Spleen (tissue), 7 donors: ENCODE data around the gene GAB2.

ENCODE experiments used
- POLR2A ChIP-seq, 3 donors: fragments of 450-650 bp; IDR thresholded peaks; one replicate each; pipeline ENCODE4 v1.5.1; 2017; ENCODE audit warnings: antibody characterized with exemption in 3 of 3, mild to moderate bottlenecking in 1 of 3
- POLR2AphosphoS5 ChIP-seq, 3 donors: sonication (generic); formaldehyde crosslinking; IDR thresholded peaks; one replicate each; pipeline ENCODE4 v1.5.1; 2017; ENCODE audit warnings: antibody characterized with exemption in 3 of 3
- TF ChIP-seq, protein P1 (sequence below), 11 experiments: fragments of 200-600 bp in 7 of 11; fragments of 450-650 bp in 4 of 11; sonication (generic) in 4 of 11; IDR thresholded peaks in 8 of 11; conservative IDR thresholded peaks in 3 of 11; 1 replicate in 7 of 11; 2 replicates in 4 of 11; pipeline versions ENCODE4 v1.4.0 to v1.8.0; 2016 to 2021; ENCODE audit warnings: antibody characterized with exemption in 11 of 11, inconsistent platforms in 4 of 11, mild to moderate bottlenecking in 1 of 11
- donor health status: DM: no; HTN: no; CAD: no; lungs with moderate emphysema.
- donor health status: DM: no; HTN: no; CAD: no.
- donor health status: DM: no; HTN: no; CAD: no.

DNA sequence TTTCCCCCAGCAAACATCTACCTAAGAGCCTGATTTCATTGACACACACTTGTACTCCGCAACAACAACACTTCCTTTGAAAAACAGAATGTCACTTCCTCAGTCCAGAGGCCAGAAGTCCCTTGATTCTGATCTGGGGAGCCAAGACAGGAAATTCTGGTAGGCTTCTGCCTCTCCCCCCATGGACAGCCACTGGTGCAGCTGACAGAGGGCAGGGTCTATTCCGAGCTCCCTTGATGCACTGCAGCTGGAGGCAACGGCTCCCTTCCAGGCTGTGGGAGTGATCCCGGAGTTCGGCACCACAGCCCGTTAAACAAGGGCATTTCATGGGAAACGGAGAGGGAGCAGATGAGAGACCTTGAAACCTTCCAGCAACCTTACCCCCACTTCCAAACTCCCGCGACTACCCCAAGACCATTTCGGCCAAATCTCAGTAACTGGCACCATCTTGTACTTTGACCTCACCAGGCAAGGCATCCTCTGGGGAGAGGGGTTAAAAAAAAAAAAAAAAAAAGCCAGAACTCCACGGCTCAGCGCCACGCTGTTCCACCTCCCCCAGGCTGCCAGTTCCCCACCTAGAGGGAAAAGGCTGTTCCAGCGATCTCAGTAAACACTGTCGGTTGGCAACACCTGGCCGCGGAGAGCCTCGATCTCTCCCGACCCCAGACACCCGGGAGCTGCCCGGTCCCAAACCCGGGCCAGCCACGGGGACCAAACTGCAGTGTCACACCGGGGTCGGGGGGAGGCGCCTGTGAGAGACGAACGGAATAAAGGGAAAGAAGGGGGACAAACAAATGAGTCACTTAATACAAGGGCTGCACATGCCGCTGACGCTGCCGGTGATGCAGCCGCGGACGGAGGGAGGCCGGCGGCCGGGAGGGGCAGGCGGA lies 1.1 kb downstream of the GAB2 start:
- TF ChIP-seq, protein P1, sequence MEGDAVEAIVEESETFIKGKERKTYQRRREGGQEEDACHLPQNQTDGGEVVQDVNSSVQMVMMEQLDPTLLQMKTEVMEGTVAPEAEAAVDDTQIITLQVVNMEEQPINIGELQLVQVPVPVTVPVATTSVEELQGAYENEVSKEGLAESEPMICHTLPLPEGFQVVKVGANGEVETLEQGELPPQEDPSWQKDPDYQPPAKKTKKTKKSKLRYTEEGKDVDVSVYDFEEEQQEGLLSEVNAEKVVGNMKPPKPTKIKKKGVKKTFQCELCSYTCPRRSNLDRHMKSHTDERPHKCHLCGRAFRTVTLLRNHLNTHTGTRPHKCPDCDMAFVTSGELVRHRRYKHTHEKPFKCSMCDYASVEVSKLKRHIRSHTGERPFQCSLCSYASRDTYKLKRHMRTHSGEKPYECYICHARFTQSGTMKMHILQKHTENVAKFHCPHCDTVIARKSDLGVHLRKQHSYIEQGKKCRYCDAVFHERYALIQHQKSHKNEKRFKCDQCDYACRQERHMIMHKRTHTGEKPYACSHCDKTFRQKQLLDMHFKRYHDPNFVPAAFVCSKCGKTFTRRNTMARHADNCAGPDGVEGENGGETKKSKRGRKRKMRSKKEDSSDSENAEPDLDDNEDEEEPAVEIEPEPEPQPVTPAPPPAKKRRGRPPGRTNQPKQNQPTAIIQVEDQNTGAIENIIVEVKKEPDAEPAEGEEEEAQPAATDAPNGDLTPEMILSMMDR (IDR thresholded peaks at IDR 0.05 in 8 of 11, conservative IDR thresholded peaks at IDR 0.05 in 3 of 11): peak; percentile 20 to 76 (median 51)
- peak; percentile 92 to 95 (median 93) for TF ChIP-seq POLR2AphosphoS5 (IDR thresholded peaks at IDR 0.05)
- peak in 2 of 3 donors; percentile 47 to 52 for TF ChIP-seq POLR2A (IDR thresholded peaks at IDR 0.05)
